Endodermal cell (in vitro differentiated cells): ENCODE measurements around the gene FBXW11. TPM values are rescaled to one million over a fixed set of nuclear protein-coding genes. Genes with fewer than 3 reads are reported as not detected.
"Not testable (repeated sequence)": the region's sequence is repeated elsewhere in the genome, so short reads cannot be mapped to it uniquely, and the experiment has no call there.

Source experiments
- DNase-seq: peaks from one replicate; pipeline ENCODE4 v3.0.0-alpha.2; 2017
- H3K27ac ChIP-seq: 2 replicates; pipeline ENCODE4 v1.5.1; 2013; ENCODE audit warnings: mild to moderate bottlenecking, low read depth, low read length, moderate library complexity
- H3K27me3 ChIP-seq: 2 replicates; pipeline ENCODE4 v1.6.1; 2013; ENCODE audit warnings: mild to moderate bottlenecking, low read length, moderate library complexity; ENCODE audit not compliant: insufficient read depth, control insufficient read depth, poor library complexity, severe bottlenecking
- H3K36me3 ChIP-seq: 2 replicates; pipeline ENCODE4 v1.7.0; 2013; ENCODE audit warnings: mild to moderate bottlenecking, low read length, moderate library complexity; ENCODE audit not compliant: control insufficient read depth, insufficient read depth
- H3K4me1 ChIP-seq: one replicate; pipeline ENCODE4 v1.7.0; 2013; ENCODE audit warnings: low read length; ENCODE audit not compliant: control insufficient read depth, insufficient read depth
- H3K4me3 ChIP-seq: 2 replicates; pipeline ENCODE4 v1.5.1; 2013; ENCODE audit warnings: mild to moderate bottlenecking, low read length, moderate library complexity
- H3K9ac ChIP-seq: 2 replicates; pipeline ENCODE4 v1.6.1; 2013; ENCODE audit warnings: mild to moderate bottlenecking, low read length, moderate library complexity; ENCODE audit not compliant: poor library complexity, severe bottlenecking; ENCODE audit errors: extremely low read depth
- H3K9me3 ChIP-seq: 2 replicates; pipeline ENCODE4 v1.6.1; 2013; ENCODE audit warnings: mild to moderate bottlenecking, low read length, moderate library complexity; ENCODE audit not compliant: control insufficient read depth
- H3K27ac Mint-ChIP-seq: 2 replicates; pipeline ENCODE4 v1.8.0; 2020; ENCODE audit warnings: mixed read lengths
- H3K27me3 Mint-ChIP-seq: 2 replicates; pipeline ENCODE4 v1.8.0; 2021; ENCODE audit warnings: mild to moderate bottlenecking, mixed read lengths; ENCODE audit not compliant: insufficient read depth
- H3K36me3 Mint-ChIP-seq: 2 replicates; pipeline ENCODE4 v1.8.0; 2020; ENCODE audit warnings: low read depth, mixed read lengths
- H3K4me1 Mint-ChIP-seq: 2 replicates; pipeline ENCODE4 v1.8.0; 2020; ENCODE audit warnings: mixed read lengths
- H3K4me3 Mint-ChIP-seq: 2 replicates; pipeline ENCODE4 v1.8.0; 2020; ENCODE audit warnings: mild to moderate bottlenecking, moderate library complexity, mixed read lengths
- H3K9me3 Mint-ChIP-seq: 2 replicates; pipeline ENCODE4 v1.8.0; 2020; ENCODE audit warnings: mild to moderate bottlenecking, mixed read lengths
- CTCF ChIP-seq: fragments of 200-600 bp; sonication (generic); conservative IDR thresholded peaks from 2 replicates; pipeline ENCODE4 v1.5.0; 2021; ENCODE audit warnings: antibody characterized with exemption, mild to moderate bottlenecking
- WGBS, 2 experiments: methylation state at CpG; one replicate each; pipeline versions ENCODE4 v1.1.5 to v1.1.7; 2013; ENCODE audit warnings: missing lambda C conversion rate in 2 of 2, mixed read lengths in 1 of 2; ENCODE audit not compliant: insufficient coverage in 1 of 2, insufficient read length in 1 of 2; 5-methylcytosine and 5-hydroxymethylcytosine counted together
- total RNA-seq, 2 donors: library from RNA; stranded (reverse); fragmentation: NEBNext Ultra II Directional in 1 of 2; extraction: Animal tissue kit (Norgen Biotek cat#: 25700) in 1 of 2; gene quantifications; 2 replicates in 1 of 2; 3 replicates in 1 of 2; pipeline ENCODE4 v1.2.1, GENCODE V29; 2021

FBXW11 gene
- total RNA-seq, 2 donors from 2014 or later, result 42.2 to 49.4 TPM

DNA sequence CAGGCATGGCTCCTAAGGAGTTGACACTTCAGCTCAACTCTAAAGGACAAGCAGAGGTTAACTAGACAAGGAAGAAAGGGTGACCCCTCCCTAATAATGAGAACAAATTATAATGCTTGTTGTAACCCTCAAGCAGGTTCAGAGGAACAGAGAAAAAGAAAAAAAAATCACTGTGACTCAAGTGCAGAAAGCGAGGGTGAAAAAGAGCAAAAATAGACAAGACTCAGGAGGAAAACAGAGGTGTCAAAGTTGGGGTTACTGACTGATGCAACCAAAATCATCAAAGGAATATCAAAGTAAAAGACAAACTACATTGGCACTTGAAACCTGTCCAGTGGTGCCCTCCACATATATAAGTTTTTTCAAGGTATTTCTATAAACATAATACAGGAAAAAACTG, 28.4 kb downstream of the FBXW11 start:
- TF ChIP-seq CTCF, result no peak
- Histone ChIP-seq H3K9me3 (peaks cover 44% of the 10 kb centered on the region), H3K9ac (no peak overlapping the region), H3K4me1 (peaks cover 3% of the 10 kb centered on the region), H3K36me3 (peaks cover 13% of the 10 kb centered on the region), H3K4me3 (no peak overlapping the region), H3K27ac (no peak overlapping the region), H3K27me3 (no peaks in the 10 kb centered on the region)
- no peak overlapping the region for H3K4me3 Mint-ChIP-seq
- H3K27ac Mint-ChIP-seq, result no peak overlapping the region
- peaks cover 17% of the 10 kb centered on the region for H3K9me3 Mint-ChIP-seq
- 96 to 100% methylated on average over 1 of the region's 1 CpG for WGBS, 2 experiments
- H3K36me3 Mint-ChIP-seq, result peaks cover 5% of the 10 kb centered on the region
- no peak for DNase-seq
- H3K27me3 Mint-ChIP-seq, result no peaks in the 10 kb centered on the region
- H3K4me1 Mint-ChIP-seq, result peaks cover 30% of the 10 kb centered on the region

GRCh38 chr5:171977244-171977950, 29.0 kb downstream of the FBXW11 start:
- Histone ChIP-seq H3K36me3 (peaks cover 13% of the 10 kb centered on the region), H3K9me3 (peaks cover 44% of the 10 kb centered on the region)
- not testable (repeated sequence) for H3K27ac Mint-ChIP-seq, H3K4me1 ChIP-seq, H3K27me3 Mint-ChIP-seq, DNase-seq, H3K36me3 Mint-ChIP-seq, H3K9ac ChIP-seq, H3K4me3 Mint-ChIP-seq, H3K4me3 ChIP-seq, H3K27me3 ChIP-seq, H3K27ac ChIP-seq
- peaks cover 17% of the 10 kb centered on the region for H3K9me3 Mint-ChIP-seq
- H3K4me1 Mint-ChIP-seq, result peaks cover 30% of the 10 kb centered on the region
- 90 to 93% methylated on average over 3 to 6 of the region's 6 CpGs for WGBS, 2 experiments

DNA sequence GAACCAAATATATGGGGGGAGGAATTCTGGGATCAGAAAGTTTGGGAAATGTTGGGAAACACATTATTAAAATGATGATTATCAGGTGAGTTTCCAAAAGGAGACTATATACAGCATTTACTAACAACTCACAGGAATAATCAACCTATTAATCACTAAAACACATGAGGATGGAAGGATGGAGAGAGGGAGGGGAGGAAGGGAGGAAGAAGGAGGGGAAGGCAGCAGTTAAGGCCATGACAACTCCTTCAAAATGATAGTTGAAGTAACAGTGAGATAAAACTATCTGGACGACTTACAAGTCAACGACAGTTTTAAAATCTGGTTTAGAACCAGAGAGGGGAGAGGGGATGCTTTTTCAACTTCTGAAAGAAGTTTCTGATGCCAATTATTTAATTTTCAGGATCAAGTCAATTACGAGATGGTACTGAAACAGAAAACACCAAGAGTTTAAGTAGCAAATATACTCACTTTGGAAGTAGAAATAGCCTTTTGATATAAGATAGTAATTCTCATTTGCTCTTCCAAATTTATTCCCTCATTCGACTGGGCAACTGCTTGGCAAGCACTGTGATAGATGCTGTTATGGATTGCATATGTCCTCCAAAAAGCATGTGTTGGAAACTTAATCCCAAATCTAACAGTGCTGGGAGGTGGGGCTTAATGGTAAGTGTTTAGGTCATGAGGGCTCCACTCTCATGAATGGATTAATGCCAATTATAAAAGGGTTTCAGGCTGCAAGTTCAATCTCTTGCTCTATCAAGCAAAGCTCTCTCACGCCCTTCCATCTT, 30.4 kb downstream of the FBXW11 start:
- Mint-ChIP-seq H3K9me3 (peaks cover 17% of the 10 kb centered on the region), H3K27ac (no peak overlapping the region), H3K4me3 (no peak overlapping the region), H3K4me1 (peaks cover 25% of the 10 kb centered on the region), H3K27me3 (no peaks in the 10 kb centered on the region), H3K36me3 (peaks cover 8% of the 10 kb centered on the region)
- H3K36me3 ChIP-seq, result peaks cover 14% of the 10 kb centered on the region
- no peak overlapping the region for H3K4me3 ChIP-seq
- H3K27ac ChIP-seq, result no peak overlapping the region
- H3K27me3 ChIP-seq, result no peaks in the 10 kb centered on the region
- H3K9ac ChIP-seq, result no peak overlapping the region
- peaks cover 34% of the 10 kb centered on the region for H3K9me3 ChIP-seq
- H3K4me1 ChIP-seq, result peaks cover 3% of the 10 kb centered on the region
- 85 to 90% methylated on average over 3 to 5 of the region's 5 CpGs for WGBS, 2 experiments
- DNase-seq, result no peak
- TF ChIP-seq CTCF, result no peak
